Hypothalamus (tissue), 51 donors: ENCODE results near the gene NINJ1.
"Not testable (repeated sequence)": the region's sequence is repeated elsewhere in the genome, so short reads cannot be mapped to it uniquely, and the experiment has no call there.

Source experiments
- DNase-seq, 51 donors: peaks; one replicate each; lab custom pipeline; 2025; lab: John Stamatoyannopoulos, UW

NINJ1 gene

DNA sequence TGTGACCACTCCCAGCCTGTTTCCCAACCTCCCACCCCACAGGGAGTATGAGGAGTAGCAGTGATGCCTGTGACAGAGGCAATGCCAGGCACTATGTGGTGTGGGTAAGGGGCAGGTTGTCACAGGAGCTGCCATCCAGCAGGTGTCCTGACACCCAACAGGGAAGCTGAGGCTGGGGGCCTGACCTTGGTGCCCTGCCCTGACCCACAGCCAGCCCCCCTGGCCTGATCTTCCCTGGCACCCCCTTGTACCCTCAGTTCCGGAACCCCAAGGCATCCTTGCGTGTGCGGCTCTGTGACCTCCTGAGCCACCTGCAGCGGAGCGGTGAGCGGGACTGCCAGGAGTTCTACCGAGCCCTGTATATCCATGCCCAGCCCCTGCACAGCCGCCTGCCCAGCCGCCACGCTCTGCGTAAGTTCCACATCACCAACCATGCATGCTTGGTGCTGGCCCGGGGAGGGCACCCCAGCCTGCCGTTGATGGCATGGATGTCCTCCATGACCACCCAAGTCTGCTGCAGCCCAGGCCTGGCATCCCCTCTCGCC, 23.7 kb downstream of the NINJ1 start:
- no peak for DNase-seq

DNA sequence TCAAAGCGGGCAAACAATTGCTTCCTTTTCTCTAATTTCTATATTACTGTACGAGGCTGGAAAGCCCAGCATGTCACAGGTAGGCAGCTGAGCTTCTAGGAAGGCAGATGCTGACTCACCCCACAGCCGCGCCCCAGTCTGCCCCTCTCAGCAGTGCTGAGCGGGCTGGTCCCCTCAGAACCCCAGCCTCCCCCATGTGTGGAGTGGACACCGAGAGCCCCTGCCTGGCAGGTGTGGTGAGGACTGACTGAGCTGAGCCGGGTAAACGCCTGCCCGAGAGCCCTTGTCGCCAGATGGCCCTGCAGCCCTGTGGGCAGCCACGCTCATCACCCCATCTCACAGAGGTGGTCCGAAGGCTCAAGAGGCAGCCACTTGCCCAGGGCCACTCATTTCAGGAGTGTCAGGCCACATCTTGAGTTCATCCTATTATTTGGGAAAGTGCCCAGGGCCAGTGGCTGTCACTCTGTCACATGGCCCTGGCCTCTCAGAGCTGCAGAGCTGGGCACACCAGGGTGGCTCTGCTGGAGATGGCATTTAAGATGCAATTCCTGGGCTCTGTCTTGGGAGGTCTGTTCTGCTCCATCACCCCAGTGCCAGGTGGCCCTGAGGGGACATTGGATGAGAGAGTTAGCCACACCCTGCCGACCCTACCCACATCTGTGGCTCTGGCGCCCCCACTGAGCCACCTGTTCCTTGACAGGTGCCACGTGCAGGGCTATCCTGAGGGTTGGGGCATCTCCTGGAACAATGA, 25.6 kb downstream of the NINJ1 start:
- DNase-seq, result no peak

DNA sequence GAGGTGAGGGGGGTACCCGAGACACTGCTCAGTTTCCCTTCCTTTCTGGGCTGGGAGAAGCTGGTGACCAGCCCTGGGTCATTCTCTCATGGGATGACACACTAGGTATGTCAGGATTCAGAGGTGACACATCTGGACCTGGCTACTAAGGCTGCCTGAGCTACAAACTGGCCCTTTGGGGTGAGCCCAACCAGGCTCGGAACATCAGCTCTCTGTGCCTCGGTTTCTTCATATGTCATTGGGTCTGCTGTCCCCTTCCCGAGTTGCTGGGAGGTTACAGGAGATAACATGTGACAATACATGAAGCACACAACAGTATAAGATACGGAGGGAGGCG, 26.3 kb downstream of the NINJ1 start:
- DNase-seq, result no peak

DNA sequence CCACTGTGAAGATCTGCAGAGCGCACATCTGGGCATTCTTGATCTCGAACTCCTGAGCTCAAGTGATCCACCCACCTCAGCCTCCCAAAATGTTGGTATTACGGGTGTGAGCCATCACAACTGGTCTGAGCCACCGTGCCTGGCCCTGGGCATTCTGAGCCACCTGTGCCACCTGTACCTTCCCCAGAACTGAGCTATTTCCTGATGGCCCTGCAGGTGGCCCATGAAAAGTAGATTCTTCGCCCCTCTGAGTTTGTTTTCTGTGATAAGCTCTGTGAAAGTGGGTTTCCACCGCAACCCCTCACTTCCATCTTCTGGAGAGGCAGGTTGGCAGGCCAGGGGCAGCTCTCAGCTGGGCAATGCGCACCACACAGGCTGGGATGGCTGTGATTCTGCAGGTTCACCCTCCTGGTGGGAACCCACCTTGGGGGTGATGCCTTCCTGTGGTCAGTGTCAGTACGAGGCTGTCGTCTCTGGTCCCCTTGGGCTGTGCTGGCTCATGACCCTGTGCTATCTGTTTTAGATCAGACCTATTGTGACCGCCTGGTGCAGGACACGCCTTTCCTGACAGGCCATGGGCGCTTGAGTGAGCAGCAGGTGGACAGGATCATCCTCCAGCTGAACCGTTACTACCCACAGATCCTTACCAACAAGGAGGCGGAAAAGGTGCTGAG, 26.8 kb downstream of the NINJ1 start:
- DNase-seq, result no peak

DNA sequence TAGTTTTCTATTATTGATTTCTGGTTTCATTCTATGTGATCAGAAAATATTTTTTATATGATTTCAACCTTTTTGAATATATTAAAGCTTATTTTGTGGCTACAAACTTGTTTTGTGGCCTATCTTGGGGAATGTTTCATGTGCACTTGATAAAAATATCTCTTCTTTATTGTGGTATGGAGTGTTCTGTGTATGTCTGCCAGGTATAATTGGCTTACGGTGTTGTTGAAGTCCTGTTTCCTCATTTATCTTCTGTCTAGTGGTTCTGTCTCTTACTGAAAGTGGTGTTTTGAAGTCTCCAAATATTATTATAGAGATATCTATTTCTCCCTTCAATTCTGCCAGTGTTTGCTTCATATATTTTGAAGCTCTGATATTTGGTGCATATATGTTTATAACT, 28.4 kb downstream of the NINJ1 start:
- DNase-seq, result no peak

DNA sequence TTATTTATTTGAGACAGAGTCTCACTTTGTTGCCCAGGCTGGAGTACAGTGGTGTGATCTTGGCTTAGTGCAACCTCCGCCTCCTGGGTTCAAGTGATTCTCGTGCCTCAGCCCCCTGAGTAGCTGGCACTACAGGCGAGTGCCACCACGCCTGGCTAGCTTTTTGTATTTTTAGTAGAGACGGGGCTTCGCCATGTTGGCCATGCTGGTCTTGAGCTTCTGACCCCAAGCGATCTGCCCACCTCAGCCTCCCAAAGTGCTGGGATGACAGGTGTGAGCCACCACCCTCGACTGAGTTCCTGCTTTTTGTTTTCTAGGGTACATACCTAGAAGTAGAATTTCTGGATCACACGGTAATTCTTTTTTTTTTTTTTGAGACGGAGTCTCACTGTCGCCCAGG, 33.0 kb downstream of the NINJ1 start:
- not testable (repeated sequence) for DNase-seq

DNA sequence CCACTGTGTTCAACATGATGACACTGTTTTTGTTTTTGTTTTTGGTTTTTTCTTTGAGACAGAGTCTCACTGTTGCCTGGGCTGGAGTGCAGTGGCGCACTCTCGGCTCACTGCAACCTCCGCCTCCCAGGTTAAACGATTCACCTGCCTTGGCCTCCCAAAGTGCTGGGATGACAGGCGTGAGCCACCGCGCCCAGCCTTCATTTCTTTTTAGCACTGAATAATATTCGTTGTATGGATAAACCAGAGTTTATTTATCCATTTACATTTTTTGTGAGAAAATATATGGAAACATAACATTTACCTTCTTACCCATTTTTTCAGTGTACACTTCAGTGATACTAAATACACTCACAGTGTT, 33.8 kb downstream of the NINJ1 start:
- no peak for DNase-seq

DNA sequence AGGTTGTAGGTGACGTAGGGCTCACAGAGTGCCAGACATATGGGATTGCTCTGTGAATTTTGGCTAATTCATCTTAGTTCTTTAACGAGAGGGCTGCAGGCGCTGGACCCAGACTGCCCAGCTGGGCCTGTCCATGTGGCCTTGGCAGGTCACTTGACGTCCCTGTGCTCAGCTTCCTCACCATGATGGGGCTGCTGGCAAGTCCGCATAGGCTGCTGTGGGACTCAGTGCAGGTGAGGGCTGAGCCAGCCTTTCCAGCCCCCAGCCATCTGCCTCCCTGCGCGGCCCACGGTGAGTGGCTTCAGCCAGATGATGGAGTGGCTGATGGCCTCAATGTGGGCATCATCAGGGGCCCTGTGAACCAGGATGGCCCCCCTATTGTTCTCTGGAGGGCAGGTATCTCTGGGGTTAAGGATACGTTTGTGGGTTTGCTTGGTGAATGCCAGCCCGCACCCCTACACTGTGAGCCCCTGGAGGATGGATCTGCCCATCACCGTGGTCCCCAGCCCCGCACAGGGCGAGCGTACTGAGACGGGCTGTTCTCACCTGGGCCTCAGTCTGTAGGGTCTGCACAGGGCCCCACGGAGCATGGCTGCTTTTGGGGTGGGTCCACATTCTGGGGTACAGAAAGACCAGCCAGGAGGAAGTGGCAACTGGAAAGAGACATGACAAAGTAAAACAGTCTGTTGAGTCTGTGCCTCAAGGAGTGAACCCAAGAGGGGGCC, 34.3 kb downstream of the NINJ1 start:
- DNase-seq, result no peak

DNA sequence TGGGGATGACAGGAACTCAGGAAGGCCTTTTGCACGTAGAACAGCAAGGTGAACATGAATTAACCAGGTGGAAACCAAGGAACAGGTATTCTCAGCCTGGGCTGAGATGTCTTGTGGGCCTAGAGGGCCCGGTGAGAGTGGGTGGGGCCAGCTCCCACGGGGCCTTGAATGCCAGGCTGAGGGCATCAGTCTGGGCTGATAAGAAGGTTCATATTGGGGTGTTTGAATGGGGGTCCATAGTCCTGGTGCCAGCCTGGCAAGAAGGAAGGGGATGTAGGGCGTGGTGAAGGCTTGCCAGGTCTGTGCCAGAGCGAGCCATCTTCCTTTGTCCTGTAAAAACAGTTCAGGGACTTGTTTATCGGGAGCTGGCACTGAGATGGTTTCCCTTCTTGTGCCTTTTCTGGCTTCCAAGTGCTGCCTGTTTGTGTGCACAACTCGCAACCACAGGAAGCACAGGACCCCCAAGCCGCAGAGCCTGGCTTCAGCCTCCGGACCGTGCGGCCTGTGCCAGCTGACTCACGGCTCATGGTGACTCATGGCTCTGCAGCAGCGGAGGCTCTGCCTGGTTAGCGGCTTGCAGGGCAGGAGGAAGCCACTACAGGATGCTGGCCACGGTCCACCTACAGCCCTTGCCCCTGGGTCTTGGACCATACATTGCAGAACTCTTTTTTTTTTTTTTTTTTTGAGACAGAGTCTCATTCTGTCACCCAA, 35.7 kb downstream of the NINJ1 start:
- peak in 50 of 51 donors; percentile 24 to 94 (median 65) for DNase-seq

DNA sequence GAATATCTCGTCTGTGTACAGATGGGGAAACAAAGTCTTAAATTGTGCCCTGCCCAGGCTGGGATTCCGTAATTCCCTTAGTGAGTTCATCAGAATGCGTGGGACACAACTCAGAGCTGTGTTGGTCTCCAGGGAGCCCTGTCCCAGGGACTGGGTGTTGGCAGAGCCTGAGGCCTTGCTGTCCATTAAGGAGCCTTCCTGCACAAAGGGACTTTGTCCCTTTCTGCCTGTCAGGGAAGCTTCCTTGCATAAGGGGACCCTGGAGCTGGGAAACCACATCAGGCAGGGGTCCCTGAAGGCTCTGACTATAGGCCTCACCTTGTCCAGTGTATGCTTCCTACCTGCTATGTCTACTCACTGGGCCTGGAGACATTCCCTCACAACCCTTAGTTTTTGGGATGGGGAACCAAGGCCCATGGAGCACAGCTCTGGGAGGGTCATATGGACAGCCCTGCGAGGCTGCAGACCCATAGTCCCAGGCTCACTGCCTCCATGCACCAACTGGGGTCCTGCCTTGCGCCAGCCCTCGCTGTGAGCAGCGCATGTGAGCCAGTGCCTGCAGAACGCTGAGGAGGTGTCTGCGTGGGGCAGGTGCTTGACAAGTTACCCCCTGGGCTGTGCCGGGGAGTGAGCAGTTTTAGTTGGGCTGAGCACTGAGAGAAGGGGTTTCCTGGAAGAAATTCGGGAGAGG, 36.4 kb downstream of the NINJ1 start:
- DNase-seq, result peak in 28 of 51 donors; percentile 17 to 76 (median 45)

DNA sequence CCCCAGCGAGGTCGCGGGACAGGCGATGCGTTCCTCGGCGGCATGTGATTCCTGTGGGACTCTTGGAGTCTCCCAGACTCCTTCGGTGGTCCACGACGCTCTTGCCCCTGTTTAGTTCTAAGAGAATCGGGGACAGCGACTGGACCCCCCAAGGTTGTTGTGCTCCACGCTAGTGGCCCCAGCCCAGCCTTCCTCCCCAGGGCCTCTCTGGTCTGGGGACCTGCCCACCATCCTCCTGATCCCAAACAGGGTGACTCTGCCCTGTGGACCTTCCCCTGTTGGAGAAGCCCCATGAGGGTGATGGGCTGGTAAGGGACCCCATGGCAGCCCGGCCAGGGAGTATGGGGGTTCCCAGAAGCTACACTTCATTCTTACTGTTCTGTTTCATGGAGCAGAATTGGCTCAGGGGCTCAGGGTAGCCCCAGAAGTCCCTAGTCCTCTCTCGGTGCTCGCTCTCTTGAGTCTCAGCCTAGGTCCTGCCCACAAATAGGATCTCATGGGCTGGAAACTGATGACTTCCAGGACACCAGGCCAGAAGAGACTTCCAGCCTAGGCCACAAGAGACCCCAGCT, 37.2 kb downstream of the NINJ1 start:
- DNase-seq, result peak in 2 of 51 donors; percentile 31 to 47

DNA sequence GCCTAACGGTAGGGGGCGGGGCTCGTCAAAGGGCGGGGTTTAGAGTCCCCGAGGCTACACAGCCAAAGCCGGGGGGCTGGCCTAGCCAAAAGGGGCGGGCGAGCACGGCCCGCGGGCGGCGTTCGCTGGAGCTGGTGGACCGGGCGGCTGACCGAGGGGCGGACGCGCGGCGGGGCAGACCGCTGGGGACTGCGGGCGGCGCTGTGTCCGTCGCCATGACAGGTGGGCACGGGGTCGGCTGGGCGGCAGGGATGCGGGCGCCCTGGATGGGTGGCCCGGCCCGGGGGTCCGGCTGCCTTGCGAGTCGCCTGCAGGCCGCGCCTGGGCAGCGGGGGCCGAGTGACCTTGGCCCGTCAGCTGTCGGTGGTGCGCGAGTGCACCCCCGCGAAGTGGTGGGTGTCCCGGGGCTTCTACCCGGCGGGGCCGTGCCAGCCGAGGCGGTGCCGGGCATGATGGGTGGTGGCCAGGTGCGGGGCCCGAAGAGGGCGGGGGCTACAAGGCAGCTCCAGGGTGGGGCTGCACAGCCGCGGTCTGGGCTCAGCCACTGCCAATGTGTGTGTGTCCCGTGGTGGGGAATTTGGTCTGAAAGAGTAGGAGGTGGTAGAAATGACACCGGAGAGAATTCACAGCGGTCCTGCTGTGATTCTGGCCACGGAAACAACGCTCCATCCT, 37.8 kb downstream of the NINJ1 start, which contains the start of gene CARD19:
Gene CARD19 (plus strand): TSS at position 87 of the 672 bp plus-strand sequence. CDS start 129 bp downstream, at position 216.
- peak in 19 of 51 donors; percentile 40 to 75 (median 57) for DNase-seq

DNA sequence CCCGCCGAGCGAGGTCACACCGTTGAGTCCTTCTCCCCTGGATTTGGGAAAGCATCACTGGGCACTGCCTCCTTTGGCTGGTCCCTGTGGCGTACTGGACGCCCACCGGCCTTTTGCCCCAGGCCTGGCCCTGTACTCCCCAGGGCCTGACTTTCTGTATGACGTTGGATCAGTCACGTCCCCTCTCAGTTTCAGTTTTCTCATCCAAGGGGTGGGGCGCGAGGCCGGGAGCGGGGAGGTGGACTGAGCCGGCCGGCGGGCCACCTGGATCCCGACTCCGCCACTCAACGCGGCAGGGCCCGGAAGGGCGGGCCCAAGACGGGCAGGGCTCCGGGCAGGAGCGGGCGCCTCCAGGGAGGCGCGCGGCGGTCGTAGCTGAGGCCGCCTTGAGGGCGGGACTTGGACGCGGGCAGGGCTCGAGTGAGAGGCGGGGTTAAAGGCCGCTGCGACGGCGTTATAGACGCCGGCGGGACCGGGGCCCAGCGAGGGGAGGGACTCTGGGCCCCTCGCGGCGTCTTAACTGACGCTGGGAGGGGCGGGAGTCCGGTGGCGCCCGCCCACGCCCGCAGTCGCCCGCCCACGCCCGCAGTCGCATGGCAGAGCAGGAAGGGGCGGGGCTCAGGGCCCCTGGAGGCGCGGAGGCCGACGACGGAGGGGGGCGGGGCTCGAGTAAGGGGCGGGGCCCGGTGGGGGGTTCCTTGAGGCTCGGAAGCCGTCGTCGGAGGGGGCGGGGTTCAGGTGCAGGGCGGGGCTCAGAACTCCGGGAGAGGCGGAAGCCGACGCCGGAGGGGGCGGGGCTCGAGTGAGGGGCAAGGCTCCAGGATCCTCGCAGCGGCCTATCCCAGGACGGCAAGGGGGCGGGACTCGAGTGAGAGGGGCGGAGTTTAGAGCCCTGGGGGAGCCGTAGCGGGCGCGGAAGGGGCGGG, 38.6 kb downstream of the NINJ1 start:
- DNase-seq, result peak; percentile 78 to 100 (median 99)

DNA sequence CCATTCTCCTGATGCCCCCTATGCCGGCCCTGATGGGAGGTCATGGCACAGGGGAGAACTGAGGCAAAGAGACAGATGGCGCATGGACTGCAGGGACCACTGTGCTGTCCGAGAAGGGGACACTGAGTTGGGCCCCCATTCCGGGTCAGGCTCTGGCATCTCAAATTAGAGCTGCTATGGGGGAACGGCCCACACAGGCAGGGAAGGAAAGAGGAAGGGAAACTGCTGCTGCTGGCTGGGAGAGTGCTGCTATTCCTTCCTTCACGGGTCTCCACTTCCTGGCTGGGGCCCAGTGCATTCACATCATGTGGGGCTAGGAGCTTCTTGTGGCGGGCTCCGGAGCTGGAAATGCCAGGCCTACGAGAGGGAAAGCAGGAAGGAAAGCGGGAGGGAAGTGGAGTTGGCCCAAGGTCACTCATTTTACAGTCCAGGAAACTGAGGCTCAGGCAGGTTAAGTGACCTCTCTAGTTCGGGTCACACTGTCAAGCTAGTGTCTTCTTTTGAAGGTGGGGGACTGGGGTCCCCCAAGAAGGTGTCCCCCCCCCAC, 39.3 kb downstream of the NINJ1 start:
- peak in 29 of 51 donors; percentile 11 to 58 (median 35) for DNase-seq

DNA sequence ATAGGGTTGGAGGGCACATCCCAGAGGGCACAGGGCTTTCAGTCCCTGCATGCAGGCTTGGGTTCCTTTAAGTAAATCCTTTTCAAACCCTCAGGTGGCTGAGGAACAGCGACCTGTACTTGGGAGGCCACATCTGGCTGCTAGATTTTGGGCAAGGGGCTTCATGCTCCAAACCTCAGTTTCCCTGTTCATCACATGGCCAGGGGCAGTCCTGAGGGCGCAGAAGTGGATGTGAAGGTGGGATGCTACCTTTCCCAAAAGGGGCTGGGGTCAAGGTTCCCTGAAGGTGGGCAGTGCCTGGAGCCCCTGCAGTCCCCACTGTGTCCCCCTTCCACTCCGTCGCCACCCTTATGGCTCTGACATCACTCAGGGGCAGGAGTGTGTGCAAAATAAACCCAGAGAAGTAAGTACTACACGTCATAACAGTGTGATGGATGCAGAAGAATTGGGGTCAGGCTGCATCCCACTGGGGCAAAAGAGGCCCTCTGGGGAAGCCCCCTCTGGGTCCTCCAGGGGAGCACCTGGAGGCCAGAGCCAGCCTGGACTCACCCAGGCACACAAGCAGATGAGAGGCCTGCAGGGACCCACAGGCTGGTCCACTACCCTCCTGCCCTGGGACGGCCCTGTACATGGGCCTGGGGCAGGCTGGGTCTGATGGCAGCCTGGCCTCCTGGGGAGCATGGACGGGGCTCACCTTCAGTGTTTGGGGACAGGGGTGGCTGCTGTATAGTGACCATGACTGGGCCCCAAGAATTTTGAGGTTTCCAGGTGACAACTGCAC, 40.0 kb downstream of the NINJ1 start:
- no peak for DNase-seq

DNA sequence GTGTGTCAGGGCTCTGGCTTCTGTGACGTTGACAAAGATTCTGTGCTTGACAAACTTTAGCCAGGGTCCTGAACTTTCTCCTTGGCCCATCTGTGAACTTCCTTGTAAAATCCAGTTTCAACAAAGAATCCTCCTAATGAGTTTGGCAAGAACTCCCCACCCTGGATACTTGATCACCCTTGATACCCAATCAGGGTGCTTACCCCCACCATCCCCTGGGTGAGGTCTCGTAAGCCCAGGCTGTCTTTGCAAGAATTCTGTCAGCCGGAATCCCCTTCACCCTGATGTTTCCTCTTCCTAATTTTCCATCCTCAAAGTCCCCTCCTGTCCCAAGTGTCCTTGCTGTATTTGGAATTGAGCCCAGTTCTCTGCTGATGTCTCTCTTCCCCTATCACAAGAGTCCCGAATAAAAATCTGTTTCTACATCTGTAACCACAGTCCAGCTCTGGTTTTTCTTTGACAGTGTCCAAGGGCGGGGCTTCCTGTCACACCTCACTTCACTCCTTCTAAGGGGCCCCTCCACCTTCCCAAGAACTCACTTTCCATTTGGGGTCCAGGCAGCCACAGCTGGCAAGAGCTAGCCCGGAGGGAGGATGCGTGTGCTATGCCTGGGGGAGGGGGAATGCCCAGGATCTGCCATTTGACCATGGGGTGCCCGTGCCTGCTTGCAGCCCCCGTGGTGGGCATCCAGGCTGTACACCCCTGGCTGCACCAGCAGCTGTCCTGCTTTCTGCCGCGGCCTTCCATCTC, 40.7 kb downstream of the NINJ1 start:
- DNase-seq, result peak in 1 of 51 donors; percentile 14
